OCI-M2 (cell line): ENCODE data around the gene TOP3B.
"Not testable (repeated sequence)": the region's sequence is repeated elsewhere in the genome, so short reads cannot be mapped to it uniquely, and the experiment has no call there.

ENCODE experiments used
- DNase-seq: peaks from one replicate; lab custom pipeline; 2025; ENCODE audit not compliant: unreplicated experiment; lab: John Stamatoyannopoulos, UW

Gene TOP3B

GRCh38 chr22:21947040-21948014, 35.3 kb downstream of the TOP3B start:
- peak; percentile 55 for DNase-seq

GRCh38 chr22:21946262-21946925, 36.2 kb downstream of the TOP3B start:
- DNase-seq: no peak

GRCh38 chr22:21945453-21946261, 36.9 kb downstream of the TOP3B start:
- no peak for DNase-seq

- no peak for DNase-seq
These were observed 37.7 kb downstream of the TOP3B start for GRCh38 chr22:21944871-21945270.

- no peak for DNase-seq
These were observed 38.8 kb downstream of the TOP3B start for GRCh38 chr22:21943571-21944448.

- DNase-seq: no peak
These were observed 39.9 kb downstream of the TOP3B start for GRCh38 chr22:21942407-21943343.

- DNase-seq: no peak
These were observed 40.7 kb downstream of the TOP3B start for GRCh38 chr22:21941921-21942320.

- no peak for DNase-seq
These were observed 42.1 kb downstream of the TOP3B start for GRCh38 chr22:21940521-21940920.

GRCh38 chr22:21939935-21940334, 42.7 kb downstream of the TOP3B start:
- not testable (repeated sequence) for DNase-seq

- DNase-seq: no peak
These were observed 43.1 kb downstream of the TOP3B start for GRCh38 chr22:21939461-21939913.

- DNase-seq: no peak
These were observed 43.7 kb downstream of the TOP3B start for GRCh38 chr22:21938906-21939305.

- no peak for DNase-seq
These were observed 44.3 kb downstream of the TOP3B start for GRCh38 chr22:21938071-21938822.

GRCh38 chr22:21937821-21938070, 44.8 kb downstream of the TOP3B start:
- DNase-seq: no peak

GRCh38 chr22:21937041-21937820, 45.4 kb downstream of the TOP3B start:
- no peak for DNase-seq

GRCh38 chr22:21936151-21936775, 46.3 kb downstream of the TOP3B start:
- no peak for DNase-seq

GRCh38 chr22:21933910-21934309, 48.7 kb downstream of the TOP3B start:
- DNase-seq: no peak

- DNase-seq: no peak
These were observed 49.2 kb downstream of the TOP3B start for GRCh38 chr22:21933413-21933812.

GRCh38 chr22:21932347-21932746, 50.2 kb downstream of the TOP3B start:
- DNase-seq: no peak
